GM18861 (cell line): ENCODE results near the gene TLL2.

Experiments
- ATAC-seq: cut with Tn5 transposase; IDR thresholded peaks from one replicate; pipeline ENCODE4 v1.9.1; 2021; ENCODE audit not compliant: unreplicated experiment

TLL2 gene

DNA sequence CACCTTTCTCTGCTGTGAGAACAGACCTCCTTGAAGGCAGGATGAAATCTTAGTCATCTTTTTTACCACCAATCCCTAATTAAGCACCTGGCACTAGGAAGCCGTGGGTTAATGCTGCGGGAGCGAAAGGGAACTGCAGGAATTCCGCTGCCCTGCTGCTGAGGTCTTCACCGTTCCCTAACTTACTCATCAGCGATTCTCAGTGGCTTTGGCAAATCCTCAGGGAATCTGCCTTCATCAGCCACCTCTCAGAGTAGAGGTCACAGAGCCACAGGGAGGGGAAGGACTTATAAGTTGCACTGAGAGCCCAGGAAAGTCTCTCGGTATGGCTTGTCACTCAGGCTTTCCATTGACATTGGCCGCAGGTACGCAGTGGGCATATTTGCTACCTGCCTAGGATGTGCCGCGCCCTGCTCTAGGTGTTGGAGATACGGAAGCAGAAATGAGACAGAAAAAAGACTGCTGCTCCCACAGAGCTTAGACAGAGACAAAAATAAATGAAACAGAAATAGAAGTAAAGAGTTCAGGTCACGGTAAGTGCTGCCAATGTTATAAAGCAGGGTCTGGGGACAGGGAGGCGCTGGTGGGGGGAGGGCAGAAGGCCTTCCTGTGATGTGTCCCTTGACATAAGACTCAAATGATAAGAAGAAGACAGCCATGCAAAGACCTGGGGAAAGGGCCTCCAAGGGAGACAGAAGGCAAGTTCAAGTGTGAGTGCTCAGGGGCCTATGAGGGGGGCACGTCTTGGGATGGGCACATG lies 82.3 kb downstream of the TLL2 start:
- ATAC-seq: no peak

DNA sequence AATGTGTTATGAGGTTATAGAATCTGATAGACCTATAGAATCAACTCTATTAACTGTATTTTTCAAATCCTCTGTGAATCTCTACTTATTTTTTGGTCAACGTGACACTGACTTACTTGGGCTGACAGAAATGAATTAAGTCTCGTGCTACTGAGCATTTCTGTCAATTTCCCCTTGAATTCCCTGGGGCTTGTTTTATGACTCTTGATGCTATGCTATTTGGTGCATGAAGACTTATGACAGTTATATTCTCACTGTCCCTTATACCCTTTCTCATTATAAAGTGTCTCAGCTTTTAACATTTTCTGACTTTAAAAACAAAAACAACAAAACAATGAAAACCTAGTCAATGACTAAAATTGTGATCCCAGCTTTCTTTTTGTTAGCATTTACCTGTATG lies 86.4 kb downstream of the TLL2 start:
- no peak for ATAC-seq

DNA sequence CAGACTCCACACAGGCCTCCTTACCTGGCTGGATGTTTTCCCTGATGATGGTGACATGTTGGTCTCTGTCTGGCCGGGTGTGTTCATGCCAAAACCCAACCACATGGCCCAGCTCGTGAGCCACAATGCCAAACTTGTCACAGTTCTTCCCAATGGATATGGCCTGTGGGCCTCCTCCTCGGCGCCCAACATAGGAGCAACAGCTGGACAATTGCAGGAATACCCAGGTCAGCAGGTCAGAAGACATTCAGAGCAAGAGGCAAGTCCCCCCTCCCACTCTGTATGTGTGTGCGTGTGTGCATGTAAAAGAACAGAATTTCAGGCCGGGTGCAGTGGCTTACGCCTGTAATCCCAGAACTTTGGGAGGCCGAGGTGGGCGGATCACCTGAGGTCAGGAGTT lies 91.2 kb downstream of the TLL2 start:
- no peak for ATAC-seq

DNA sequence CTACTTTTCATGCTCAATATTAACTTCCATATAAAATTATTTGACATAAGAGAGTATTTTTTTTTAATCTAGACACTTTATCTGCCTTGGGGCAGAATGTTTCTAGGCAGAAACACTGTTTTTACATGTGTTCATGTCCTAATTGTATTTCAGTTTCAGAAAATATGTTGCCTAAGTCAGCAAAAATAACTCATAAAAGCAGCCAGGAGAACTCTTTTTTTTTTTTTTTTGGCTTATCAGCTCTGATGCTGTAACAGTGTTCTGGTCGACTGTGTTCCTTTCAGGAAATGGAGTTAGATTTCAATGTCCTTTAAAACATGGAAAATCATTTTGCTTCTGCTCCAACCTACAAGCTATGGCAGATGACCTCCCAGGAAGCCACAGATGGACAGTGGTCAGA lies 91.7 kb downstream of the TLL2 start:
- ATAC-seq: no peak

DNA sequence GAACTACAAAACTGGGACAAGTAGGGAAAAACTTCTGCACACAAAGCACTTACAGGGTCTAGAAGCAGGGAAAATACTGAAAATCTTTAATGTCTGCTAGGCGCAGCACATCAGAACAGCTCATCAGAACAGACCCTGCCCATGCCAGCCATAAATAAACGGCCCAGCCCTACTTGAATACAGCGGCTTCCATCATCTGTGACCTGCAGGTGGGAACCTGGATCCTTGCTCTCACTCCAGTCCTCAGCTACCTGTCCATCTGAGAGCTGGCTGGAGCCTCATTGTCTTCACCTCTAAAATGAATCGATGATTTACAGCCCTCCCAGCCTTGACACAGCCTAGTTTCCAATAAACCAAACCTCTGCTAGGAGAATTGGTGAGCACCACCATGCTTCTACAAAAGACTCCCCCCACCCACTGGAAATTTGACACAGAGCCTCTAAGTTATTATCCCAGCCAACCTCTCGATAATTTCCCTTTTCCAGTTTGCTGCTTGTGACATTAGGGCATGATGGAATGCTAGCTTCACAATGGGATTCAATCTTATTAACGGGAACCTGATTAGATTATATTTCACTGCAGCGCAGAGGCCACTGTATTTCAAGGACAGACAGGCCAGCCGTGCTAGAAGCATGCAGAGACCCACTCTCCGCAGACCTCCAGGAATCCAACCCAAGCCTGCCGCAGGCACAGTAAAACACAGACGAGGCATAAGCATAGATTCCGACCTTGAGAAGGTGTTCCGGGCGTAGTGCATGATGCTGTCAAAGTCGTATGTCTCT lies 93.3 kb downstream of the TLL2 start:
- no peak for ATAC-seq

DNA sequence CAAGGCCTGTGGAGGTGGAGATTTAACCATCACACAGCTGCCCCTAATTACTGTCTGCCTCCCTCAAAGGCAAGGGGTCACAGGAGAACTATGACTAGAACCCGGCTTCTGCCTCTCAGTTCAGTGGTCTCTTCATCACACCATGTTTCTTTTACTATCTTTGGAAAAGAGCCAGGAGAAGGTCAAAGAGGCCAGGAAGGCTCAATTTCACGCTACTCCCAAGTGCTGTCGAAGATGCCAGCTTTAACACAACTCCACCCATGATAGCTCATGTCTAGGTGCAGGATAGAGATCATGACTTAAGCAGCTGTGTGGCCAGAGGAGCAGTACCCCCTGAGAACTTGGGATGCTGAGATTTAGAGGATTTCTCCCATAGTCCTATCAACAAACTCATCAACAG lies 94.4 kb downstream of the TLL2 start:
- ATAC-seq: no peak

DNA sequence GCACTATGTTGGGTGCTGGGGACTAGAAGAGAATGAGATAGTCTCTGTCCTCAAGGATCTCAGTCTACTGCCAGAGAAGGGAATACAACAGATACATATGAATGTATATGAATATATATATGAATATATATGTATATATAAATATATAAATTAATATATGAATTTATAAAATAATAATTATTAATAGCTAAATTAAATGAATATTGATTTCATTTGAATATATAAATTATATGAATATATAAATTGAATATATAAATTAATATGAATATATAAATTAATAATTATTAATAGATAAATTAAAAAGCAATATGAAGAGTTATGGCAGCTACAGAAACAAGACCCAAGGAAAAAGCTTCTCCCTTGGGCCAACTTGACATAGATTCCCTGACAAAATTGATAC lies 95.1 kb downstream of the TLL2 start:
- ATAC-seq: no peak

DNA sequence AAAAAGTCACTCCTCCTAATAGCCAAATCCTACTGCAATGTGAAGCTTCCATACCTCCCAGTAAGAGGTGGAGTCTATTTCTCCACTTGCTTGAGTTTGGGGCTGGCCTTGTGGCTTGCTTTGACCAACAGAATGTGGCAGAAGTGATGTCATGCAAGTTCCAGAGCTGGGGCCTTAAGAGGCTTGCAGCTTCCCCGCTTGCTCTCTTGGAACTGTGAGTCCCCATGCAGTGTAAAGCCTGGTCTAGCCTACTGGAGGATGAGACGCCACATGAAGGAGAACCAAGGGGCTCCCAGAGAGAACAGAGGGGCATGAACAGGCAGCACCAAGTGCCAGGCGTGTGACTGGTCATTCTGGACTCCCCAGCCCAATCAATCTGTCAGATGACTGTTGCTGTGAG lies 96.3 kb downstream of the TLL2 start:
- no peak for ATAC-seq

DNA sequence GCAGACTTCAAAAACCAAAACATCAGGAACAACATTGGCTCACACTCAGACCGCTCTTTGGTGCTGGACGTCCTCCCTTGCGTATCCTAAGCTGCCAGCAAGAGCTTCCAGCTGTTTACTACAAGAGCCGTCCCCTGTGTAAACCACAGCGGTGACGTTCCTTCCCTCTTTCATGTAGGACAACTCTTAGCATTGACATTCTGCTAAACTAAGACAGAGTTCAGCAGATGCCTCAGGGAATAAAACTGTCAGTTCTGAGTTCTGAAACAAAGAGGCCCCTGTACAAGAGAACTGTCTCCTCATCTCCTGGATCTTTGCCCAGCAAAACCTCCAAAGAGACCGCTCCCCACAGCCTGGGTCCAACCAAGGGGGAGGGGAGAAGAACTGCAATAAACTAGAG lies 97.1 kb downstream of the TLL2 start:
- no peak for ATAC-seq

DNA sequence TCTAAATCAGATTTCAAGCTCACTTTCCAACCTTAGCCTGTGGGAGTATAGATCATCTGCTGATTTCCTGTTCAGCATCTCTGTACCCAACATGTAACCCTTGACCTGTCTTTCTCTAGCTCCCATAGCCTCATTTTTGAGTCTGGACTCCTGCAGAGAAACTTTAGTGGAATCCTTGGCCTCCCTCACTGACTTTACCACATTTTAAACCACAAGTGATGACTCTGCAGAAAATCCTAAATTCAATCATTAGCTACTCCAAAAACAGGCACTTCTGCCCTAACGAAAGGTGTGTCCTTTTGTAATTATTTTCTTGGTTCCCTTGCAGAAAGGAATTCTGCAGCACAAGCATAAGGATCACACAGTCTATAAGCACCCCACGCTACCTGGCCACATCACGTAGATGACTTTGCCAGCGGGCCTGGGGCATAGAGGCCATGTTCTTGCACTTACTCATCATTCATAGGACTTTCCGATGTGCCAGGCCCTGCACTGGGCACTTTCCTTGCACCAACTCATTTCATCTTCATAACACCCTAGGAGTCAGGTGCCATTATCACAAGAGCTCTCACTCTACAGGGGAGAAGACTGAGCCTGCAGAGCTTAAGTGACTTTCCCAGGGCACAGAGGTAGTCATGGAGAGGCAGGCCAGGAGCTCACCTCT lies 97.7 kb downstream of the TLL2 start:
- no peak for ATAC-seq

DNA sequence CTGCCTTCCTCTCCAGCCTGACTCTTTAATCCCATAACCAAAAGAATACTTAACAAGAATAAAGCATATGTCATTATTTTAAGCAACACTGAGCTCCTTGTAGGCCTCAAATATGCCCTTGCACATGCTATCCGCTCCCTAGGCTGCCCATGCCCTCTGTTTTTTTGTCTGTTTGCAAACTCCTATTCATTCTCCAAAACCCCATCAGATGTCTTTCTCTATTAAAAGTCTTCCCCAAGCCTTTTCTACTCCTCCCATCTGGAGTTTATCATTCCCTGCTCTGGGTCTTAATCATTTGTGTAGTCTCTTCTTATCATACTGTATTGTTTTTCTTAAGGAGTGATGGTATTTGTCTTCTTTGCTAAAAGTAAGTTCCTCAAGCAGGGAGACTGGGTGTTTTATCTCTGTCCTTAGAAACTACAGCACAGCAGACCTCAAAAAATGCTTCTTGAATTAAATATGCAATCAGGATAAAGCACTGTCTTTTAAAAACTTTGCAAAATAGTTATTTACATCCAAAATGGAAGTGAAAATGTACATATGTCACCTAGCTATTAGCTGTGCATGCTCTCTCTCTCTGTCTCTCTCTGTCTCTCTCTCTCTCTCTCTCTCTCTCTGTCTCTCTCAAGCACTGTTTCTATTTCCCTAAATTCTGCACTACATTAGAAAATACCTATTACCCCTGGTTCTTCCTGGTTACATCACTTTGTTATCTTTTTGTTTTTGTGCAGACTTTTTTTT lies 98.4 kb downstream of the TLL2 start:
- ATAC-seq: no peak

DNA sequence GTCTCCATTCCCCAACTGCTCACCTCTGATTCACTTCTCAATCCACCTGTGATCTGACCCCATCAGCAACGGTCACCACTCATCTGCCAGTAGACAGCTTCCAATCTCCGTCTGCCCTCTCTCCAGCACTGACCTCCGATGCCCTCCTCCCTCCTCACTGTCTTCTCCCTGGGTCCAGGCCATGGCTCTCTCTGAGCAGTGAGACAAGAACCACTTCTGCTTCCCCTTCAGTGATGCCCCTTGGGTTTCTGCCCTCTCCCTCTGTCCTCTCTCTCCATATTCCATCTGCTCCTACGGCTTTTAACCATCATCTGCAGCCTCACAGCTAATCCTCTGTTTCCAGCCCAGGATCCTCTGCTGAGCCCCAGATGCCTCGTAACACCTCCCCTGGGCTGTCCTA lies 99.4 kb downstream of the TLL2 start:
- no peak for ATAC-seq

DNA sequence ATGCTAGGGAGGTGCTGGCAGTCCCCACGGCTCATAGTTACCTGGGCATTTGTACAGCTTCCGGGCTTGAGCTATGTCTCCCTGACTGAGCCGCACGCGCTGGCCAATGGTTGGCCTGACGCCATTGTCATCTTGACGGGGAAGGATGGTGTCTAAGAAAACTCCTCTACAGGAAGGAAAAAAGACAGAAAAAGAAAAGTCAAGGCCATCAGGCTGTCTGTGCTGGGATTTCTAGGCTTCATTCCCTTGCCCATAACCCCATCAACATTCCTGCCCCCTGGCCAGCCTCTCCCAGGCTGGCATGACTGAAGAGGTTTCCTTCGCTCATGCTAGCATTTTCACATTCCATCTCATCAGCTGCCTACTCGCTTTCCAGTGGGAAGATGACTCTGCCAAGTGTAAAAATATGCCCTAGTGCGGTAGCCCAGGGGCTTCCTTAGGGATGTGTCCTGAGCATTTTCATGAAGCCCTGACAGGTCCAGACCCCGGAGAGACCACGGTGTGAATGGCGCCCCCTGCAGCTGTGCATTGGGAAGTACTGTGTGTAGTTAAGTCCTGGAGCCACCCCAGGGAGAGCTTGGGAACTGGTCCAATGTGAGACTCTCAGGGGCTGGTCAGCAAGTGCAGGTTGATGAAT lies 100.5 kb downstream of the TLL2 start:
- no peak for ATAC-seq

DNA sequence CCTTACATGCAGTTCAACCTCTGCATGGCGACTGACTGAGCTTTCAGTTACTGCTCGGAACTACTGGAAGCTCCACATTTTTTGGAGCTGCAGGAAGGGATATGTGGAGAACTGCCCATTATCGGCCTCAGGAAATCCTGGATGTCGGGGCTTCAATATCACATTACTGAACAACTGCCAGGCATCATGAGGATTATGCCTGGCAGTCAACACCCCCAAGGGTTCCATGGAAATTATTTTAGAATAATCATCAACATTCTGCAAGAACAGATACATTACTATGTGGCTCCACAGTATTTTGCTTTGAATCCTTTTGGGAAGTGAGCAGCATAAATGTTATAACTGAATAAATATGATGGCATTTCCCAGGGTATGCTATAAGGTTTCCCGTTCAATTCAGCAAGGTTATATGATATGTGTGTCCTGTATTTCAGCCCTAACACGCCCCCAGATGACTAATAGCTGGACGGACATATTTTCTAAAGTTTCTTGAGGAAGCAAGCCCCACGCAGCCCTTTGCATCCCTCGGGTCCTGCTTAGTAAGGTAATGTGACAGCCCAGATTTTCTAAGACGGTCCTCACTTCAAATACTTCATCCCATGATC lies 101.9 kb downstream of the TLL2 start:
- no peak for ATAC-seq

DNA sequence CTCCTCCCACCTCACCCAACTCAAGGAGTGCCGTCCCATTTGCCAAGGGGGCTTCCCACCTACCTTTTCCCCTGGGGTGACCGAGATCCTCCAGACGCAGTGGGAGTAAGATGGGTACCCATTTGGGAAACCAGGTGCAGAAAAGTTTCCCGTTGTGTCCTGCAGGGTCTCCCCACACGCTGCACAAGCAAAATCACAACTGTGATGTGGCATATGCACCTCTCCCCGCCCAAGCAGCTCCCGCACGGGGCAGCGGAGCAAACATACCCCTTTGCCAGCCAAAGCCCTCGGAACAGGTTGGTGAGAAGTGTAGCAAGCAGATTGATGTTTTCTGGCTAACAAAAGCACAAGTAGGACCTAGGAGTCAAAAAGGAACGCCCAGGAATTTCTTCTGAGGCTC lies 103.4 kb downstream of the TLL2 start:
- no peak for ATAC-seq

DNA sequence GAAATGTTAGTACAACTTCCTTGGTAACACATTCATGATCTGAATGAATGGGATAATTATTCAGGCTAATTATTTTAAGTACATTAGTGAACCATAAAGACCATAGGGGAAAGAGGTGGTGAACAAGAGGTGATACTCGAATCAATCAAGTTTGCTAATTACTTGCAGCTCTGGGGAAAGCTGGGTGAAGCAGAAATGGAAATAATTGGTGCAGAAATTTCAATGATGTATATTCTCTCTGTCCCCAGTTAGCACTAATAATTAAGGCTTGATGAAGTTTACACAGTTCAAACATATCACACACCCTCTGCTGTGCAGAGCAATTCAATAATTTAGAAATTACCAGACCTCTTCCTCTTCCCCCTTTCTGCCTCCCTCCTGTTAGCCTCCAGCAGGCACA lies 105.5 kb downstream of the TLL2 start:
- no peak for ATAC-seq

DNA sequence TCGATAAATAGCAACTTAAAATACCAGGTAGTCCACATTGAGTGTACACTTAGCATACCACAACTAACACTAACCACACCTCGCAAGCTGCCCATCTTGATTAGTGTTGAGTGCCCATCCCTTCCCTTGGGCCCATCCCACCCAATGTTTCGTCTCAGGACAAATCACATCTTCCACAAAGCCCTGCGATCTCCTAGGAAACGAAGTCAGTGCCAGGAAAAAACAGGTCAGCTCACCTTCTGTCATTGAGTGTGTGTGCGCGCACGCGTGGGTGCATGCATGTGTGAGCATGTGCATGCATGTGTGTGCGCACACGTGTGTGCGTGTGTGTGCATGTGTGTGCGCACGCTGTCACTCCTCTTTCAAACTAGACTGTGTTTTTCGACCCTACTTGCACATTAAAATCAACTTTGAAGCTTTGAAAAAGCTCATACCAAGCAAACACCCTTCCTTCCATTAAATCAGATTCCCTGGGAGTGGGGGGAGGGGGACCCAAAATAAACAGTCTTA lies 106.1 kb downstream of the TLL2 start:
- ATAC-seq: no peak

DNA sequence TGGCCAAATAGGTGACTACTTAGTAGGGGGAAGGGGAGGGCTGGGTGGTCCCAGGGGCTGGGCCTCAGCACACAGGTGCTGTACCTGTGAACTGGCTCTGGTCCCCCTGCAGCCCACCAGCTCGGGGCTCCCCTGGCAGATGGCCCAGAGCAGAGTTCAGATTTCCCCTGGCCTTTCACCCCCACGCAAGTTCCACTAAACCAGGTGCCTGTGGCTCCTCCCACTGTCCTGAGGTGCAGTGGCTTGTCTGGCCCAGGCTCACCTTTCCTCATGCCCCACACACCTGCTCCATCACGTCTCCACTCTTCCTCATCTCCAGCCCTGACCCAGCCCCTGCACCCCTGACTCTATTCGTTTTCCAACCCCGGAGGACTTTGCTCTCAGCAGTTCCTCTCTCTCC lies 107.6 kb downstream of the TLL2 start:
- ATAC-seq: no peak

DNA sequence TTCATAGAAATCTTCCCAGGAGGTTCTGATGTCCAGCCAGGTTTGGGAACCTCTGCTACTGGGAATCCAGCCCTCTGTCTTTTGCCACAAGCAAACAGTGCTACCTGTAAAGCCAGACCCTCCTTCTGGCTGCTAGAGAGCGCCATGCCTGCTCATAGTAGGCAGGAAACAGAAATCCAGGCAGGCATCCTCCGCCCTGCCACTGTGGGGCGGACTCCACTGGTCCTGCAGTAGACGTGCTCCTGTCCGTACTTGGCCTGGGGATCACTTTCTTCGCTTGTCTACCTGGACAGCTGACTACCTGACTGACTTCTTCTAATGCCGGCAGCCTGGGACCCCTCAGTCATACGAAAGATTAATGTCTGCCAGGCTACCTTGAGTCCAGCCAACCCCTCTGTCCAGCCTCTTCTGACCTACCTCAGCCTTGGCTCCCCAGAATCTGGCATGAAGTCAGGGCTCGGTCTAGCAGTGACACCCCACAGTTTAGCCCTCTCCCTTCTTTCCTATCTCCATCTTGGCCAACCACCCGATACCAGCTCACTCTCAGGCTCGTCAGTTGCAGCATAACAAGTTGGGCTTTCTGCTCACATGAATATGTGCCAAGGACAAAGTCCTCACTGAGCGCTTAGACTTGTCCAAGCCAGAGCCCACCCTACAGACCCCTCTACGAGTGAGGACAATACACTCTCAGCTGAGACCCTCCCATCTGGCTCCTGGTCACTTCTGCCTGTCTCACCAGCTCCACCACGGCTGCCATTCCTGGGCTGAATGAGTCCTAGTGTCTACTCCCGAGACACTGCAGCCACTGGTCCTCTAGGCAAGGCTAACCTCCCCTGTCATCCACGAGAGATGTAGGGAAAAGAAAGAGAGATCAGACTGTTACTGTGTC lies 111.1 kb downstream of the TLL2 start:
- ATAC-seq: no peak
